GM21717 (cell line): ENCODE data around the gene SLC22A23.
A peak's percentile ranks its signal among the peaks of the same experiment; 100 is the strongest.

Experiments used
- ATAC-seq: cut with Tn5 transposase; IDR thresholded peaks from one replicate; pipeline ENCODE4 v1.9.1; 2021; ENCODE audit warnings: mild to moderate bottlenecking, moderate library complexity; ENCODE audit not compliant: unreplicated experiment

SLC22A23 gene

GRCh38 chr6:3356056-3356823, 100.6 kb downstream of the SLC22A23 start:
- ATAC-seq = peak; percentile 84

GRCh38 chr6:3355358-3356055, 101.3 kb downstream of the SLC22A23 start:
- ATAC-seq = no peak

GRCh38 chr6:3355011-3355357, 101.9 kb downstream of the SLC22A23 start:
- no peak for ATAC-seq

- no peak for ATAC-seq
These were observed 102.9 kb downstream of the SLC22A23 start for GRCh38 chr6:3353939-3354338.

- no peak for ATAC-seq
These were observed 103.5 kb downstream of the SLC22A23 start for GRCh38 chr6:3353213-3353903.

GRCh38 chr6:3352678-3353077, 104.2 kb downstream of the SLC22A23 start:
- no peak for ATAC-seq

- ATAC-seq = no peak
These were observed 104.9 kb downstream of the SLC22A23 start for GRCh38 chr6:3351829-3352524.

- ATAC-seq = no peak
These were observed 105.7 kb downstream of the SLC22A23 start for GRCh38 chr6:3351105-3351676.

- no peak for ATAC-seq
These were observed 106.5 kb downstream of the SLC22A23 start for GRCh38 chr6:3350252-3350796.

GRCh38 chr6:3349388-3350251, 107.2 kb downstream of the SLC22A23 start:
- no peak for ATAC-seq

- no peak for ATAC-seq
These were observed 108.0 kb downstream of the SLC22A23 start for GRCh38 chr6:3348821-3349220.

- ATAC-seq = no peak
These were observed 109.0 kb downstream of the SLC22A23 start for GRCh38 chr6:3347826-3348225.

- ATAC-seq = no peak
These were observed 109.6 kb downstream of the SLC22A23 start for GRCh38 chr6:3347247-3347646.

GRCh38 chr6:3346476-3346875, 110.4 kb downstream of the SLC22A23 start:
- ATAC-seq = no peak

GRCh38 chr6:3345836-3346235, 111.0 kb downstream of the SLC22A23 start:
- no peak for ATAC-seq

GRCh38 chr6:3343089-3343883, 113.6 kb downstream of the SLC22A23 start:
- no peak for ATAC-seq

GRCh38 chr6:3341467-3341866, 115.4 kb downstream of the SLC22A23 start:
- no peak for ATAC-seq

GRCh38 chr6:3340894-3341293, 116.0 kb downstream of the SLC22A23 start:
- no peak for ATAC-seq

GRCh38 chr6:3340358-3340802, 116.5 kb downstream of the SLC22A23 start:
- ATAC-seq = no peak
